ENCODE measurements around the gene RITA1.

GRCh38 chr12:113227686-113228391 is 42.3 kb downstream of the RITA1 start:
- TF ChIP-seq, protein P1, sequence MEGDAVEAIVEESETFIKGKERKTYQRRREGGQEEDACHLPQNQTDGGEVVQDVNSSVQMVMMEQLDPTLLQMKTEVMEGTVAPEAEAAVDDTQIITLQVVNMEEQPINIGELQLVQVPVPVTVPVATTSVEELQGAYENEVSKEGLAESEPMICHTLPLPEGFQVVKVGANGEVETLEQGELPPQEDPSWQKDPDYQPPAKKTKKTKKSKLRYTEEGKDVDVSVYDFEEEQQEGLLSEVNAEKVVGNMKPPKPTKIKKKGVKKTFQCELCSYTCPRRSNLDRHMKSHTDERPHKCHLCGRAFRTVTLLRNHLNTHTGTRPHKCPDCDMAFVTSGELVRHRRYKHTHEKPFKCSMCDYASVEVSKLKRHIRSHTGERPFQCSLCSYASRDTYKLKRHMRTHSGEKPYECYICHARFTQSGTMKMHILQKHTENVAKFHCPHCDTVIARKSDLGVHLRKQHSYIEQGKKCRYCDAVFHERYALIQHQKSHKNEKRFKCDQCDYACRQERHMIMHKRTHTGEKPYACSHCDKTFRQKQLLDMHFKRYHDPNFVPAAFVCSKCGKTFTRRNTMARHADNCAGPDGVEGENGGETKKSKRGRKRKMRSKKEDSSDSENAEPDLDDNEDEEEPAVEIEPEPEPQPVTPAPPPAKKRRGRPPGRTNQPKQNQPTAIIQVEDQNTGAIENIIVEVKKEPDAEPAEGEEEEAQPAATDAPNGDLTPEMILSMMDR (IDR thresholded peaks at IDR 0.05) = no peak
- TF ChIP-seq POLR2A (IDR thresholded peaks at IDR 0.05) = no peak

Data from right lobe of liver (tissue), 4 donors.